GM23338 (cell line): ENCODE measurements around the gene AK9. TPM values are rescaled to one million over a fixed set of nuclear protein-coding genes. Genes with fewer than 3 reads are reported as not detected.

Source experiments
- ATAC-seq: fragments of 200-7000 bp; cut with Tn5 transposase; 3 replicates; pipeline ENCODE4 v1.9.1; 2020
- DNase-seq: peaks from one replicate; pipeline ENCODE4 v3.0.0-alpha.2; 2015; ENCODE audit warnings: low spot score
- H2AFZ ChIP-seq: fragments of 200-600 bp; sonication (generic); 2 replicates; pipeline ENCODE4 v1.8.0; 2016; ENCODE audit warnings: antibody characterized with exemption, mild to moderate bottlenecking, moderate library complexity
- H3F3A ChIP-seq: fragments of 200-600 bp; sonication (generic); replicated peaks from 2 replicates; pipeline ENCODE4 v1.8.0; 2017; ENCODE audit warnings: antibody characterized with exemption, mixed run types, low read depth
- H3K27ac ChIP-seq: fragments of 200-600 bp; sonication (generic); 2 replicates; pipeline ENCODE4 v1.6.1; 2016; ENCODE audit warnings: low read depth
- H3K27me3 ChIP-seq: fragments of 200-600 bp; sonication (generic); 2 replicates; pipeline ENCODE4 v1.8.0; 2016; ENCODE audit warnings: mild to moderate bottlenecking, mixed run types, moderate library complexity; ENCODE audit not compliant: insufficient read depth
- H3K36me3 ChIP-seq: fragments of 200-600 bp; sonication (generic); 2 replicates; pipeline ENCODE4 v1.8.0; 2016; ENCODE audit warnings: mild to moderate bottlenecking; ENCODE audit not compliant: insufficient read depth
- H3K4me1 ChIP-seq: fragments of 200-600 bp; sonication (generic); 2 replicates; pipeline ENCODE4 v1.8.0; 2016; ENCODE audit warnings: mild to moderate bottlenecking, moderate library complexity; ENCODE audit not compliant: insufficient read depth
- H3K4me2 ChIP-seq: fragments of 200-600 bp; sonication (generic); 2 replicates; pipeline ENCODE4 v1.7.1; 2017; ENCODE audit warnings: mixed run types
- H3K4me3 ChIP-seq: fragments of 200-600 bp; sonication (generic); 2 replicates; pipeline ENCODE4 v1.6.1; 2016; ENCODE audit warnings: mixed run types
- H3K79me2 ChIP-seq: fragments of 200-600 bp; sonication (generic); replicated peaks from 2 replicates; pipeline ENCODE4 v1.8.0; 2017; ENCODE audit warnings: mild to moderate bottlenecking; ENCODE audit not compliant: insufficient read depth
- H3K9me2 ChIP-seq: fragments of 200-600 bp; sonication (generic); 2 replicates; pipeline ENCODE4 v1.8.0; 2017; ENCODE audit not compliant: insufficient read depth
- H4K20me1 ChIP-seq: fragments of 200-600 bp; sonication (generic); replicated peaks from 2 replicates; pipeline ENCODE4 v1.8.0; 2017; ENCODE audit warnings: mild to moderate bottlenecking; ENCODE audit not compliant: insufficient read depth
- H3K27ac Mint-ChIP-seq: 2 replicates; pipeline ENCODE4 v1.8.0; 2020; ENCODE audit warnings: inconsistent platforms, mild to moderate bottlenecking, moderate library complexity, mixed read lengths
- H3K27me3 Mint-ChIP-seq: 3 replicates; pipeline ENCODE4 v1.8.0; 2022; ENCODE audit warnings: low read depth, mild to moderate bottlenecking, moderate library complexity, mixed read lengths, inconsistent platforms; ENCODE audit not compliant: insufficient read depth, poor library complexity
- H3K36me3 Mint-ChIP-seq: 3 replicates; pipeline ENCODE4 v1.8.0; 2021; ENCODE audit warnings: low read depth, mild to moderate bottlenecking, inconsistent platforms, moderate library complexity, mixed read lengths
- H3K4me1 Mint-ChIP-seq: 3 replicates; pipeline ENCODE4 v1.8.0; 2020; ENCODE audit warnings: mild to moderate bottlenecking, inconsistent platforms, mixed read lengths
- H3K4me3 Mint-ChIP-seq: 3 replicates; pipeline ENCODE4 v1.8.0; 2021; ENCODE audit warnings: moderate library complexity, mild to moderate bottlenecking, inconsistent platforms, mixed read lengths
- H3K9me3 Mint-ChIP-seq: 3 replicates; pipeline ENCODE4 v1.8.0; 2020; ENCODE audit warnings: moderate library complexity, mild to moderate bottlenecking, inconsistent platforms, mixed read lengths
- EZH2 ChIP-seq: fragments of 200-600 bp; sonication (generic); IDR thresholded peaks from one replicate; pipeline ENCODE4 v1.8.0; 2017; ENCODE audit warnings: antibody characterized with exemption, mild to moderate bottlenecking, low read depth; ENCODE audit not compliant: unreplicated experiment
- STAT1 ChIP-seq: IDR thresholded peaks from one replicate; pipeline ENCODE4 v1.6.1; 2016; ENCODE audit warnings: antibody characterized with exemption; ENCODE audit not compliant: unreplicated experiment
- polyA plus RNA-seq: library from polyadenylated mRNA; unstranded; fragments of >200 nt; fragmentation: Nextera tagmentation; extraction: Ambion mirVana; gene quantifications from 2 replicates; pipeline ENCODE4 v1.2.1, GENCODE V29; 2016
- total RNA-seq: library from RNA; depleted of rRNA; stranded (reverse); fragments of >200 nt; shearing (Covaris generic); gene quantifications from 2 replicates; pipeline ENCODE4 v1.2.3, GENCODE V29; 2014
- TF ChIP-seq, protein P1 (sequence below): fragments of 250-450 bp; sonication (Bioruptor Pico); IDR thresholded peaks from 2 replicates; pipeline ENCODE4 v1.5.0; 2020; ENCODE audit warnings: mild to moderate bottlenecking, moderate library complexity
- TF ChIP-seq, protein P2 (sequence below), 2 experiments: fragments of 200-600 bp in 1 of 2; sonication (generic) in 1 of 2; conservative IDR thresholded peaks; 2 replicates each; pipeline versions ENCODE4 v1.5.1 to v1.6.1; 2016 to 2017; ENCODE audit warnings: antibody characterized with exemption in 2 of 2, low read depth in 2 of 2, mild to moderate bottlenecking in 2 of 2, moderate library complexity in 1 of 2

AK9 gene
- total and polyA plus RNA-seq, 2 experiments from 2014 or later, result 2.0 to 6.4 TPM

DNA sequence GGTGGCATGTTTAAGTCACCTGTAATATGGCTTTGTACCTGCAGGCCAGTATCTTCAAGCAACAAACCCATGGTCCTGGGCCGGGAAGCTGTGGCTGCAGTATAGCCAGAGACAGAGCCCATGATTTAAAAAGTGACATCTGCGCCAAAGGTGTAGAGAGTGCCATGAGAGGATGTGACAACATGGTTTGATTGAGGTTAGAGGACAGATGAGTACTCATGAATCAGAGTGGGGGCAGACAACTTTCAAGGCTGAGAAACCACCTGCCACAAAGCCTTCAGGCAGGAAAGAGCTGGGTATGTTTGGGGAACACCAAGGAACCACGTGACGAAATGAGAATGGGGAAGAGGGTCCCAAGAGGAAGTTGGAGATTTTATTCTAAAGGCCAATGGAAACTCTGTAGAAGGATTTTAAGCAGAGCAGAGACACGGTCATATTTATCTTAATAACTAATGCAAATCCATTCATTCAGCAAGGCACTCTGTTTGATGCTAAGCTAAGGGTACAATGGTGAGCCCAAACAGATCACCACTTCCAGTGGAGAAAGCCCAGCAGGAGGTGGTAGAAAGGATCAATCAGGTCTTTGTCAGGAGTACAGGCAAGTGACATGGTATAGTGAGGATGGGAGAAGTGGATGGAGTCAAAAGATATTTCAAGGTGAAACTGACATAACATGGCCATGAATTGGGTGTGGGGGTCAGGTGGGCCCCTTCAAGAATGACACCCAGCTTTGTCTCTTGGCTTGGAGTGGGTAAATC is 232.0 kb downstream of the AK9 start (continued):
- TF ChIP-seq EZH2, result no peak
- no peak for TF ChIP-seq STAT1

DNA sequence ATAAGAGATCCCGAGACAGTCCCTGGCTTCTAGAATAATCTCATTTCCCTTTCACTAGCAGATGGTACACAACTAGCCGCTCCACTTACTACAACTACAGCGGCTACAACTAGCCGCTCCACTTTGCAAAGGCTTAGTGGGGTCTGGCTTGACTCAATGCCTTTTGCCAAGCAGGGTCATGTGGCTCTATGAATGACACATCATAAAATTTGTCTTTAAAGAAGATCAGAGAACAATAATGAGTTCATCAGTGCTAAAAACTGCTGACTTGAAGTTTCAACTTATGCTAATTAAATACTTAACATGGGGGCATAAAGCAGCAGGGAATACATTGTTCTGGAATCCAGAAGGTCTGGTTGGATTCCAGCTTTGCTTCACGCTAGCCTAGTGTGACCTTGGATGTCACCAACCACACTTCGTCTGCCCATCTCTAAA is 233.4 kb downstream of the AK9 start:
- no peak overlapping the region for H3K27ac ChIP-seq
- Mint-ChIP-seq H3K4me1 (peaks cover 38% of the 10 kb centered on the region), H3K27ac (no peak overlapping the region), H3K36me3 (peaks cover 20% of the 10 kb centered on the region), H3K9me3 (no peaks in the 10 kb centered on the region; the same call in 2 of the 3 replicates), H3K4me3 (no peak overlapping the region; the same call in 2 of the 3 replicates), H3K27me3 (peaks cover 22% of the 10 kb centered on the region)
- peaks cover 8% of the 10 kb centered on the region; the same call in 1 of the 2 replicates for H4K20me1 ChIP-seq
- DNase-seq, result no peak
- no peak overlapping the region for H3K4me3 ChIP-seq
- ATAC-seq, result no peak
- no peaks in the 10 kb centered on the region; the same call in 1 of the 2 replicates for H3K27me3 ChIP-seq
- H3K79me2 ChIP-seq, result no peaks in the 10 kb centered on the region
- TF ChIP-seq, protein P1, sequence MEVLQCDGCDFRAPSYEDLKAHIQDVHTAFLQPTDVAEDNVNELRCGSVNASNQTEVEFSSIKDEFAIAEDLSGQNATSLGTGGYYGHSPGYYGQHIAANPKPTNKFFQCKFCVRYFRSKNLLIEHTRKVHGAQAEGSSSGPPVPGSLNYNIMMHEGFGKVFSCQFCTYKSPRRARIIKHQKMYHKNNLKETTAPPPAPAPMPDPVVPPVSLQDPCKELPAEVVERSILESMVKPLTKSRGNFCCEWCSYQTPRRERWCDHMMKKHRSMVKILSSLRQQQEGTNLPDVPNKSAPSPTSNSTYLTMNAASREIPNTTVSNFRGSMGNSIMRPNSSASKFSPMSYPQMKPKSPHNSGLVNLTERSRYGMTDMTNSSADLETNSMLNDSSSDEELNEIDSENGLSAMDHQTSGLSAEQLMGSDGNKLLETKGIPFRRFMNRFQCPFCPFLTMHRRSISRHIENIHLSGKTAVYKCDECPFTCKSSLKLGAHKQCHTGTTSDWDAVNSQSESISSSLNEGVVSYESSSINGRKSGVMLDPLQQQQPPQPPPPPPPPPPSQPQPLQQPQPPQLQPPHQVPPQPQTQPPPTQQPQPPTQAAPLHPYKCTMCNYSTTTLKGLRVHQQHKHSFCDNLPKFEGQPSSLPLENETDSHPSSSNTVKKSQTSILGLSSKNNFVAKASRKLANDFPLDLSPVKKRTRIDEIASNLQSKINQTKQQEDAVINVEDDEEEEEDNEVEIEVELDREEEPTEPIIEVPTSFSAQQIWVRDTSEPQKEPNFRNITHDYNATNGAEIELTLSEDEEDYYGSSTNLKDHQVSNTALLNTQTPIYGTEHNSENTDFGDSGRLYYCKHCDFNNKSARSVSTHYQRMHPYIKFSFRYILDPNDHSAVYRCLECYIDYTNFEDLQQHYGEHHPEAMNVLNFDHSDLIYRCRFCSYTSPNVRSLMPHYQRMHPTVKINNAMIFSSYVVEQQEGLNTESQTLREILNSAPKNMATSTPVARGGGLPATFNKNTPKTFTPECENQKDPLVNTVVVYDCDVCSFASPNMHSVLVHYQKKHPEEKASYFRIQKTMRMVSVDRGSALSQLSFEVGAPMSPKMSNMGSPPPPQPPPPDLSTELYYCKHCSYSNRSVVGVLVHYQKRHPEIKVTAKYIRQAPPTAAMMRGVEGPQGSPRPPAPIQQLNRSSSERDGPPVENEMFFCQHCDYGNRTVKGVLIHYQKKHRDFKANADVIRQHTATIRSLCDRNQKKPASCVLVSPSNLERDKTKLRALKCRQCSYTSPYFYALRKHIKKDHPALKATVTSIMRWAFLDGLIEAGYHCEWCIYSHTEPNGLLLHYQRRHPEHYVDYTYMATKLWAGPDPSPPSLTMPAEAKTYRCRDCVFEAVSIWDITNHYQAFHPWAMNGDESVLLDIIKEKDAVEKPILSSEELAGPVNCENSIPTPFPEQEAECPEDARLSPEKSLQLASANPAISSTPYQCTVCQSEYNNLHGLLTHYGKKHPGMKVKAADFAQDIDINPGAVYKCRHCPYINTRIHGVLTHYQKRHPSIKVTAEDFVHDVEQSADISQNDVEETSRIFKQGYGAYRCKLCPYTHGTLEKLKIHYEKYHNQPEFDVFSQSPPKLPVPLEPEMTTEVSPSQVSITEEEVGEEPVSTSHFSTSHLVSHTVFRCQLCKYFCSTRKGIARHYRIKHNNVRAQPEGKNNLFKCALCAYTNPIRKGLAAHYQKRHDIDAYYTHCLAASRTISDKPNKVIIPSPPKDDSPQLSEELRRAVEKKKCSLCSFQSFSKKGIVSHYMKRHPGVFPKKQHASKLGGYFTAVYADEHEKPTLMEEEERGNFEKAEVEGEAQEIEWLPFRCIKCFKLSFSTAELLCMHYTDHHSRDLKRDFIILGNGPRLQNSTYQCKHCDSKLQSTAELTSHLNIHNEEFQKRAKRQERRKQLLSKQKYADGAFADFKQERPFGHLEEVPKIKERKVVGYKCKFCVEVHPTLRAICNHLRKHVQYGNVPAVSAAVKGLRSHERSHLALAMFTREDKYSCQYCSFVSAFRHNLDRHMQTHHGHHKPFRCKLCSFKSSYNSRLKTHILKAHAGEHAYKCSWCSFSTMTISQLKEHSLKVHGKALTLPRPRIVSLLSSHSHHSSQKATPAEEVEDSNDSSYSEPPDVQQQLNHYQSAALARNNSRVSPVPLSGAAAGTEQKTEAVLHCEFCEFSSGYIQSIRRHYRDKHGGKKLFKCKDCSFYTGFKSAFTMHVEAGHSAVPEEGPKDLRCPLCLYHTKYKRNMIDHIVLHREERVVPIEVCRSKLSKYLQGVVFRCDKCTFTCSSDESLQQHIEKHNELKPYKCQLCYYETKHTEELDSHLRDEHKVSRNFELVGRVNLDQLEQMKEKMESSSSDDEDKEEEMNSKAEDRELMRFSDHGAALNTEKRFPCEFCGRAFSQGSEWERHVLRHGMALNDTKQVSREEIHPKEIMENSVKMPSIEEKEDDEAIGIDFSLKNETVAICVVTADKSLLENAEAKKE (CRISPR knock-in tag), result 0 out of 2 replicates have a peak, but pooled peaks have one; percentile 24
- TF ChIP-seq, protein P2, sequence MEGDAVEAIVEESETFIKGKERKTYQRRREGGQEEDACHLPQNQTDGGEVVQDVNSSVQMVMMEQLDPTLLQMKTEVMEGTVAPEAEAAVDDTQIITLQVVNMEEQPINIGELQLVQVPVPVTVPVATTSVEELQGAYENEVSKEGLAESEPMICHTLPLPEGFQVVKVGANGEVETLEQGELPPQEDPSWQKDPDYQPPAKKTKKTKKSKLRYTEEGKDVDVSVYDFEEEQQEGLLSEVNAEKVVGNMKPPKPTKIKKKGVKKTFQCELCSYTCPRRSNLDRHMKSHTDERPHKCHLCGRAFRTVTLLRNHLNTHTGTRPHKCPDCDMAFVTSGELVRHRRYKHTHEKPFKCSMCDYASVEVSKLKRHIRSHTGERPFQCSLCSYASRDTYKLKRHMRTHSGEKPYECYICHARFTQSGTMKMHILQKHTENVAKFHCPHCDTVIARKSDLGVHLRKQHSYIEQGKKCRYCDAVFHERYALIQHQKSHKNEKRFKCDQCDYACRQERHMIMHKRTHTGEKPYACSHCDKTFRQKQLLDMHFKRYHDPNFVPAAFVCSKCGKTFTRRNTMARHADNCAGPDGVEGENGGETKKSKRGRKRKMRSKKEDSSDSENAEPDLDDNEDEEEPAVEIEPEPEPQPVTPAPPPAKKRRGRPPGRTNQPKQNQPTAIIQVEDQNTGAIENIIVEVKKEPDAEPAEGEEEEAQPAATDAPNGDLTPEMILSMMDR (conservative IDR thresholded peaks at IDR 0.05; ENCODE audit: low read depth in 2 of 2), result no peak
- peaks cover 11% of the 10 kb centered on the region for H3K36me3 ChIP-seq
- H2AFZ ChIP-seq, result no peak overlapping the region
- H3K4me1 ChIP-seq, result peaks cover 30% of the 10 kb centered on the region
- H3K4me2 ChIP-seq, result peak overlapping the region; percentile 85; the same call in 1 of the 2 replicates
- peaks cover 9% of the 10 kb centered on the region; the same call in 1 of the 2 replicates for H3F3A ChIP-seq
- H3K9me2 ChIP-seq, result no peaks in the 10 kb centered on the region
